HG03342 (cell line): ENCODE results near the gene CHRNA5.

Experiments
- ATAC-seq: cut with Tn5 transposase; IDR thresholded peaks from one replicate; pipeline ENCODE4 v1.9.1; 2021; ENCODE audit warnings: mild to moderate bottlenecking, moderate library complexity; ENCODE audit not compliant: unreplicated experiment

The CHRNA5 gene

DNA sequence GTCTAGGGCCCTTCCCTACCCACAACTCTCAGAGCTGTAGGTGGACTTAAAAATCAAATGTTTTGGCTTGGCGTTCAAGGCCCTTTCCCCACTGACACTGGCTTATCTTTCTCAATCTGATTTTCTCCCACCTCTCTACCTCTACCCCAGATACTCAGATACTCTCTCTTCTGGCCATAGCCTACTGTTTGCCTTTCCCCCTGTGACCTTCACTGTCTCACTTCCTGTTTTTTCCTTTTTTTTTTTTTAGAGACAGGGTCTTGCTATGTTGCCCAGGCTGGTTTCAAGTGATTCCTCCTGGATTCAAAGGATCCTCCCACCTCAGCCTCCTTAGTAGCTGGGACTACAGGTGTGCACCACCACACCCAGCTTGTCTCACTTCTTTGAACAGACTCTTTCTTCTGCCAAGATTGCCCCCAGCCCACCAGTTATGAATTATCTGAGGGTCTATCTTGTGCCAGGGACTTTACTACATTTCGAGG lies 71.1 kb downstream of the CHRNA5 start:
- ATAC-seq, result no peak

DNA sequence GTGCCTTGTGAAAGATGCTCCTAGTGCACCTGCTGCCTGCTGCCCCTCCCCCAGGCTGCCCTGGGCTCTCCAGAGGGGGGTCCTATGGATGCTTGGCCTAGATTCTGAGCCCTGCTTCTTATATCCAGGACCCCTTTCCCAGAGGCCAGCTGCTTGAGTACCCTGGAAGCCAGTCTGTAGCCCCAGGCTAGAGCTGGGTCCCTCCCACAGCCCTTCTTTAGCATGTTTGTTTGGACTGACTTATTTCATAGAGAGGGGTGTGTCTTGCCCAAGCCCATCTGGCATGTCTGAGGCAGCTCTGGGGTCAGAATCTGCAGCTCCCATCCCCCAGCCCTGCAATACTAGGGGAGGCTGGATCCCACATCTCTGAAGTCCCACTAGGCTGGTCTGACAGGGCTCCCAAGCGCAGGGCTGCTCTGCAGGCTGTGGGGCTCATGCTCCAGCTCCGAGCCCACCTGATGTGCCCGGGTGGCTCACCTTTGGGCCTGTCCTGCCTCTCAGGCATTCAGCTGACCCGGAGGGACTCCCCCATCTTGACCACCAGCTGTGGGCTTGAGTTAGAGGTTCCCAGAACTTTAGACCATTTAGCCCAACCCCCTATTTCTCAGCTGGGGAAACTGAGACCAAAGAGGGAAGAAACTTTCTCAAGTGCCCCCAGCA lies 72.6 kb downstream of the CHRNA5 start:
- ATAC-seq, result no peak

DNA sequence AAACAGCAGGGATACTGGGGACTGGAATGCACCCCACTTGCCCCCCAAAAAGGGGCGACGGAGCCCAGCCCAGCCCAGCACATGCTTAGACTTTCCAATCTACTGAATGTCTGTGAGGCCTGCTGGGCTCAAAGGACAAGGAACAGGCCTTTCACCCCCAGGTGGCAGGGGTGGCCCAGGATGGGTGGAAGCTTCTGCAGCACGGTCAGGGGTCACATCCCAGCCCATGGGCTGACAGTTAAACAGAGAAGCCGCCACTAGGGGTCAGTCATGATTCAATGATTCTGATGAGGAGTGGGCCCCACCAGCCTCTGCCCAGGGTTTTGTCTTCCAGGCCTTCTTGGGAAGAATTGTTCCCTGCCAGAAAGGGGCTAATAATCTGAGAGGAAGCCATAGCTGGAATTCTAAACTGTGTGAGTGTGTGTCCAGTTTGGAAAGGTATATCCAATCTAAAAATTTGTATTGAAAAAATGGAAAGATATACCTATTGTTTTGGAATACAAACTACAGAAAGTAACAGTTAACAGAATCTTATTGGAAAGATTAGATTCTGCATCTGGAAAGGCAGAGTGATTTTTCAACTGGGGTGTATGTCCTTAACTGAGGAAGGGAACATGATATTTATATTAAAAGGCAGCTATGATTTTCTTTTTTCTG lies 73.5 kb downstream of the CHRNA5 start:
- no peak for ATAC-seq

DNA sequence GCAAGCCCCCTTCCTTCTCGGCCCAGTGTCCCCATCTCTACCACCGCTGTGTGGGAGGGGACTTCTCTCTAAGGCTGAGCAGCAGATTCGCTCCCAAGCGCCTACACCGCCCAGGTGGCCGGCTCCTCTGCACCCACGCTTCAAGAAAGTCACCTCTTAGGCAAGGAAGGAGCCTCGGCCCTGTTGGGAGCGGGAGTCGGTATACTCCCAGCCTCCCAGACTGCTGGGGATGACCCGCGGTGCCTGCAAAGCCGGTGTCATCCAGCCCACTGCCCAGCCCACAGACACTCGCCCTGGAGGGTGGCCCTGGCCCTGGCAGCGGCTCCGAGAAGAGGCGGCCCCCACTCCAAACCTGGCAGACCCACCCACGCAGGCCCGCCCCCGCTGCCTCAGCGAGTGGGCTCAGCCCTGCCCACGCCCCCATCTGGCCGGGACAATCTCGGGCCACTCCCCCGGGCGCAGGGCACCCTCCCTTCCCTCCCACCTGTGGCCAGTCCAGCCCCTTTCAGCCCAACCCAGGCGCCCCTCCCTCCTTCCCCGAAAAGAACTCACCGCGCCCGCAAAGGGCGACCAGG lies 75.3 kb downstream of the CHRNA5 start:
- ATAC-seq, result no peak

DNA sequence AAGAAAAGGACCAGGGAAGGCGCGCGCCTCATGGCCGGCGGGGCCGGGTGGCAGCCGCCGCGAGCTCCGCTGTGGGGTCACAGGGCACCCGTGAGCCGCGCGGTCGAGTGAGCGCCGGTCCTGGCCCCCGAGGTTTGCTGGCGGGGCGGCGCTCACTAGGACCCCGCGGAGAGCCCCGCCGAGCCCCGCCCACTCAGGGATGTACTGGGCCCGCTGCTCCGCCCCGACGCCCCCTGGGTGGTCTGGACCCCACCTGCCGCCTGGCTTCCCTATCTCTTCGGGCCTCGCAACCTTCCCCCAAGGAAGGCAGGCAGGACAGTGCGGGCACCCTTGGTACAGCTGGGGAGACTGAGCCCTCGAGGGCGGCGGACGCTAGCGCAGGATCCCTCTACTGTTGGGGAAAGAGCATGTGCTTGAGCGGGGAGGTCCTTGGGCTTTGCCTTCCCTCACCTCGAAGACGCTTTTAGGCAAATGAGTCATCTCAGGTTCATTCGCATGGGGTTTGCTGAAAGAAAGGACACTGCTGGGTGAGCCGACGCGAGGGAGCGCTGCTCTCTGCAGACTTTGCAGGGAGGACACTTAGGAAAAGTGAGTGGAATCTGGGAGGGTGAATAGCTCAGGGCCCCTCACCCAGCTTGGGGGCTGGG lies 75.9 kb downstream of the CHRNA5 start, which contains the start of gene CHRNB4:
CHRNB4 (minus strand) TSS at position 109 of the 647 bp plus-strand sequence; CDS start at position 32, 77 bp downstream.
- no peak for ATAC-seq

DNA sequence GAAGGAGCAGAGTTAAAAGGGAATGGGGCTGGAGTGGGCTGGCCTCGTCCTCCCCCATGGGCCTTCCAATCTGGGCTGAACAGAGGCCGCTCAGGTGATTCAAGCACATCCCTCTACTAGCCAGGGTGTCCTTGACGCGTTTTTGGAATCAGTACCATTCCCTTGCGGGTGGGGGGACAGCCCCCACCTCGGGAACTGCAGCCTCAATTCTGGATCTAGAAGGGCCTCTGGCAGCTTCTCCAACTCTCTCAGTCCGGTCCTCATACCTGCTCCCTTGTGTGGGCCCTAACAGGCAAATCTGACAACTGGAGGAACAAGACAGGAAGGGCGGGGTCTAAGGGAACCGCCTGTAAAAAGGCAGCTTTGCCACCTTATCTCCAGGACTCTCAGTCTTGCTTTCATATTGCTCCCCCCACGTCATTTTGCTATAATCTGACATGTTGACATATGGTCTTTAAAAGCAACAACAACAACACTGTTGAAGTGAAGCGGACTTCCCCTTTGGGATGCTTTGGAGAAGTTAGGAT lies 76.5 kb downstream of the CHRNA5 start:
- no peak for ATAC-seq

DNA sequence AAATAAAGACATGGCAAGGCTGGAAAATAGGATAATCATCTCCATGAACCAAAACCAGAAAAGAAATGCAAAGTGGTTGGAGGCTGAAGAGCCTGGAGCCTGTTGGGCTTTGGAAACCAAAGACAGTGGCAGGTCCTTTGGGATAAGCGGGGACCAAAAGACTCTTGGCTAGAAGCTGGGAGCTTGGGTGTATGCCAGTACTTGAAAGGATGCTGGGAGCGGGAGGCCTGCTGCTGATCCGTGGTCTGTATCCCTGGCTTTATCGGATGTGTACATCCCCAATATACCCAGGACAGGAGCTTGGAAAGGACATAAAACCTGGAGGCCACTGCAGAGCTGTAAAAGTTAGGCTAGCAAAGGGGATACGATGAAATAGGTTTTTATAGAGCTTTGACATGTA lies 77.0 kb downstream of the CHRNA5 start:
- no peak for ATAC-seq
